K562 treated with DMSO at 1 percent for 4 hours (cell line): ENCODE results near the gene ZNF740. TPM values are rescaled to one million over a fixed set of nuclear protein-coding genes. Genes with fewer than 3 reads are reported as not detected.

Experiments
- total RNA-seq: library from RNA; unstranded; fragments of 300-600 nt; gene quantifications from 2 replicates; pipeline ENCODE4 v1.2.3, GENCODE V29; 2022; ENCODE audit not compliant: insufficient read depth

Gene ZNF740
- 8.9 and 13.9 TPM in 2 replicates for total RNA-seq

GRCh38 chr12:53180220-53180930 is at the start of gene ZNF740, which contains the start of gene CSAD:
Gene ZNF740 (plus strand): TSS chr12:53180722. CDS start chr12:53181984, 1,262 bp downstream.
Gene CSAD (minus strand): TSS chr12:53180925. CDS start chr12:53173470, 7,455 bp downstream.

GRCh38 chr12:53207042-53207441 is 26.5 kb downstream of the ZNF740 start, which contains the start of gene ITGB7:
Gene ITGB7 (minus strand): TSS chr12:53207251. CDS start chr12:53200443, 6,808 bp downstream.

GRCh38 chr12:53231921-53232645 is 51.6 kb downstream of the ZNF740 start, which contains the start of gene RARG:
Gene RARG (minus strand): TSS chr12:53232209. CDS start chr12:53227545, 4,664 bp downstream.

Other genes starting within 250 kb of the ZNF740 start
- 335 and 369 TPM in 2 replicates for gene KRT18, start 231.6 kb upstream of the ZNF740 start, total RNA-seq
- 328 TPM in 2 replicates for gene EIF4B, start 174.3 kb upstream of the ZNF740 start, total RNA-seq
- 1.4 and 1.5 TPM in 2 replicates for gene TNS2, start 130.7 kb upstream of the ZNF740 start, total RNA-seq
- 9.6 and 12.4 TPM in 2 replicates for gene SPRYD3, start 101.3 kb upstream of the ZNF740 start, total RNA-seq
- gene IGFBP6, start 83.1 kb upstream of the ZNF740 start, total RNA-seq: not detected in 2 replicates
- not detected in 2 replicates for gene SOAT2, start 77.2 kb upstream of the ZNF740 start, total RNA-seq
- 2.3 and 8.1 TPM in 2 replicates for gene CSAD, start 203 bp downstream of the ZNF740 start, total RNA-seq
- gene ITGB7, start 26.5 kb downstream of the ZNF740 start, total RNA-seq: 1.5 and 2.8 TPM in 2 replicates
- gene RARG, start 51.5 kb downstream of the ZNF740 start, total RNA-seq: 2.6 and 3.4 TPM in 2 replicates
- 29.5 and 30.5 TPM in 2 replicates for gene ESPL1, start 87.6 kb downstream of the ZNF740 start, total RNA-seq
- gene PFDN5, start 114.8 kb downstream of the ZNF740 start, total RNA-seq: 635 and 661 TPM in 2 replicates
- 13.3 and 24.0 TPM in 2 replicates for gene MYG1, start 119.0 kb downstream of the ZNF740 start, total RNA-seq
- gene AAAS, start 140.9 kb downstream of the ZNF740 start, total RNA-seq: 64.3 and 78.2 TPM in 2 replicates
- gene SP7, start 155.6 kb downstream of the ZNF740 start, total RNA-seq: not detected in 2 replicates
- 19.0 and 23.3 TPM in 2 replicates for gene SP1, start 199.5 kb downstream of the ZNF740 start, total RNA-seq
- gene AMHR2, start 243.1 kb downstream of the ZNF740 start, total RNA-seq: 66.0 and 99.4 TPM in 2 replicates